Esophagus squamous epithelium (tissue), 5 donors: ENCODE data around the gene MPDU1. TPM values are rescaled to one million over a fixed set of nuclear protein-coding genes. Genes with fewer than 3 reads are reported as not detected.
A peak's percentile ranks its signal among the peaks of the same experiment; 100 is the strongest.
"Not testable (repeated sequence)": the region's sequence is repeated elsewhere in the genome, so short reads cannot be mapped to it uniquely, and the experiment has no call there.

Source experiments
- DNase-seq: peaks from one replicate; lab custom pipeline; 2025; lab: John Stamatoyannopoulos, UW
- H3K27ac ChIP-seq, 4 donors: fragments of 200-600 bp; sonication (generic); one replicate each; pipeline ENCODE4 v1.5.1; 2016 to 2019; ENCODE audit warnings: mild to moderate bottlenecking in 1 of 4
- H3K27me3 ChIP-seq, 4 donors: fragments of 200-600 bp; sonication (generic); 1 replicate in 3 of 4; 2 replicates in 1 of 4; pipeline versions ENCODE4 v1.5.1 to v1.6.0; 2017 to 2021; ENCODE audit warnings: antibody characterized with exemption in 1 of 4
- H3K36me3 ChIP-seq, 3 donors: fragments of 200-600 bp; sonication (generic); one replicate each; pipeline ENCODE4 v1.5.1; 2016 to 2019
- H3K4me1 ChIP-seq, 3 donors: fragments of 200-600 bp; sonication (generic); one replicate each; pipeline ENCODE4 v1.5.1; 2017 to 2019
- H3K4me3 ChIP-seq, 4 donors: fragments of 200-600 bp; sonication (generic); 1 replicate in 3 of 4; 2 replicates in 1 of 4; pipeline ENCODE4 v1.5.1; 2016 to 2019; ENCODE audit warnings: mild to moderate bottlenecking in 2 of 4, moderate library complexity in 1 of 4
- H3K9me3 ChIP-seq, 3 donors: fragments of 200-600 bp; sonication (generic); one replicate each; pipeline ENCODE4 v1.5.1; 2016 to 2019
- POLR2A ChIP-seq, 4 donors: fragments of 450-650 bp; IDR thresholded peaks; one replicate each; pipeline ENCODE4 v1.6.1; 2017; ENCODE audit warnings: antibody characterized with exemption in 4 of 4, mild to moderate bottlenecking in 4 of 4, moderate library complexity in 3 of 4
- WGBS, 2 donors: methylation state at CpG; one replicate each; pipeline ENCODE4 v1.1.5; 2018; 5-methylcytosine and 5-hydroxymethylcytosine counted together
- intact Hi-C: fragments of 100-400 bp; cut with DNase I; formaldehyde crosslinking; loops from one replicate; pipeline ENCODE4 v1.15.0; 2022
- total RNA-seq, 4 donors: library from RNA; depleted of rRNA; stranded (reverse); fragments of >200 nt; gene quantifications; one replicate each; pipeline ENCODE4 v1.1.0, GENCODE V29; 2016
- TF ChIP-seq, protein P1 (sequence below), 6 experiments: fragments of 450-650 bp in 4 of 6; fragments of 200-600 bp in 2 of 6; sonication (generic) in 2 of 6; IDR thresholded peaks; one replicate each; pipeline ENCODE4 v1.5.1; 2016 to 2019; ENCODE audit warnings: antibody characterized with exemption in 6 of 6, mild to moderate bottlenecking in 4 of 6, moderate library complexity in 4 of 6
- donor health status: DM: yes; HTN: yes; CAD: no.

MPDU1 gene
- total RNA-seq, 4 donors from 2014 or later = 69.3 to 123 (median 100) TPM

DNA sequence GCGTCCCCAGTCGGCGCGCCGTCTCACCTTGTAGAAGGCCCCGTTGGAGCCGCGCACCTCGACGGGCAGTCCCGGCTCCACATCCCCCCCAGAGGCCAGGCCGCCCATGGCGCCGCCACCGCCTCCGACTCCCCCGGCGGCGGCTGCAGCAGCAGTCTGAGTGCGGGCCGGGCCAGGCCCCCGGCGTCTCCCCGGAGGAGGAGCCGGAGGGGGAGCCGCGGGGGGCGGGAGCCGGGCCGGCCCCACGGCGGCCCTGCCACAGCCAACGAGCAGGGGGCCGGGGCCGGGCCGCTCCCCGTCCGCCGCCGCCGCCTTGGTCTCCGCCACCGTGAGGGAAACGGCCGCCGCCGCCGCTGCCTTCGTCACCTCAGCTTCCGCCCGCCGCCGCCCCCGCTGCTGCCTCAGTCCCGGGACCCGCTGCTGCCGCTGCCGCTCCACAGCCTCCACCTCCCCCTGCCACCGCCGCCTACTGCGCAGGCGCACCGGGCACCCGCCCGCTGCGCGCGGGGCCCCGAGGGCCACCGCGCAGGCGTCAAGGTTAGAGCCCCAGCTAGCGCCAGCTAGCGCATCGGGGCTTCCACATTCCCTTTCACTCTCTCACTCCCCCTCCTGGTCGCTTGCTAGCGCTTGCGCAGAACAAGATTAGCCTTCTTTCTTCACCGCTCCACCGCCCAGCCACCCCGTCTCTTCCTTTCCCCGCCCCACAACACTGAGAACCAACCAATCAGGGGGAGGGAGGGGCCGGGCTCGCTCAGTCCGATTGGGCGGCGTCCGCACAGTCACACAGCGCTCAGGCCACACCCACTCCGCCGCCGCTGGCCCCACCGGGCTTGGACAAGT, 31.0 kb downstream of the MPDU1 start, which contains the start of gene FXR2:
TSS of gene FXR2 (minus strand) at position 473 of the 840 bp plus-strand sequence. CDS start at position 108, 365 bp downstream.
- Histone ChIP-seq H3K4me3 (peak within 1 kb of the TSS; percentile 81 to 96 (median 86)), H3K36me3 (peaks cover 0 to 11% (median 0%) of the 10 kb centered on the region in 3 donors), H3K27me3 (no peaks in the 10 kb centered on the region), H3K9me3 (no peaks in the 10 kb centered on the region), H3K4me1 (peaks cover 21 to 52% (median 27%) of the 10 kb centered on the region in 3 donors), H3K27ac (peak within 1 kb of the TSS; percentile 92 to 100 (median 98))
- intact Hi-C loops = no loop called here
- peak in 3 of 4 donors; percentile 86 to 94 (median 89) for TF ChIP-seq POLR2A (IDR thresholded peaks at IDR 0.05)
- TF ChIP-seq, protein P1, sequence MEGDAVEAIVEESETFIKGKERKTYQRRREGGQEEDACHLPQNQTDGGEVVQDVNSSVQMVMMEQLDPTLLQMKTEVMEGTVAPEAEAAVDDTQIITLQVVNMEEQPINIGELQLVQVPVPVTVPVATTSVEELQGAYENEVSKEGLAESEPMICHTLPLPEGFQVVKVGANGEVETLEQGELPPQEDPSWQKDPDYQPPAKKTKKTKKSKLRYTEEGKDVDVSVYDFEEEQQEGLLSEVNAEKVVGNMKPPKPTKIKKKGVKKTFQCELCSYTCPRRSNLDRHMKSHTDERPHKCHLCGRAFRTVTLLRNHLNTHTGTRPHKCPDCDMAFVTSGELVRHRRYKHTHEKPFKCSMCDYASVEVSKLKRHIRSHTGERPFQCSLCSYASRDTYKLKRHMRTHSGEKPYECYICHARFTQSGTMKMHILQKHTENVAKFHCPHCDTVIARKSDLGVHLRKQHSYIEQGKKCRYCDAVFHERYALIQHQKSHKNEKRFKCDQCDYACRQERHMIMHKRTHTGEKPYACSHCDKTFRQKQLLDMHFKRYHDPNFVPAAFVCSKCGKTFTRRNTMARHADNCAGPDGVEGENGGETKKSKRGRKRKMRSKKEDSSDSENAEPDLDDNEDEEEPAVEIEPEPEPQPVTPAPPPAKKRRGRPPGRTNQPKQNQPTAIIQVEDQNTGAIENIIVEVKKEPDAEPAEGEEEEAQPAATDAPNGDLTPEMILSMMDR (IDR thresholded peaks at IDR 0.05) = peak; percentile 38 to 89 (median 72)
- peak; percentile 96 for DNase-seq
- WGBS, 2 donors = 0 to 1% methylated on average over 22 to 31 of the region's 93 CpGs

DNA sequence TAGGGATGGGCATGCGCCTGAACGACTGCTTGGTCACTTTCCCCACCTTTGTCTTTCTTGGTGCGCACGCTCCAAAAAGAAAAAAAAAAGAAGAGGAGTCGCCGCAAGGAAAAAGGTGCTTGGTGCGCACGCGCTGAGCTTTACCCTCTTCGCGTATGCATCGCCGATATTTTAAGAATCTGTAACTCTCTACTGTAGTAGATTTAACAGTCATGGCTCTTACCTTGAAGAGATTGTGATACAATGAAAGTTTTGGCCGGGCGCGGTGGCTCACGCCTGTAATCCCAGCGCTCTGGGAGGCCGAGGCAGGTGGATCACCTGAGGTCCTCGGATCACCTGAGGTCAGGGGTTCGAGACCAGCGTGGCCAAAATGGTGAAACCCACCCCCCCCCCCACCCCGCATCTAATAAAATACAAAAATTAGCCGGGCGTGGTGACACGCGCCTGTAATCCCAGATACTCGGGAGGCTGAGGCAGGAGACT, 31.7 kb downstream of the MPDU1 start:
- WGBS, 2 donors = 5% methylated on average over 26 to 28 of the region's 28 CpGs
- intact Hi-C loops = no loop called here
- peak overlapping the region; percentile 92 to 100 (median 98) for H3K27ac ChIP-seq
- H3K4me3 ChIP-seq = peak overlapping the region; percentile 21 to 96 (median 82)
- H3K27me3 ChIP-seq = no peaks in the 10 kb centered on the region
- no peak for DNase-seq
- H3K9me3 ChIP-seq = no peaks in the 10 kb centered on the region
- peaks cover 21 to 45% (median 27%) of the 10 kb centered on the region in 3 donors for H3K4me1 ChIP-seq
- H3K36me3 ChIP-seq = peaks cover 0 to 7% (median 0%) of the 10 kb centered on the region in 3 donors
- TF ChIP-seq, protein P1 (IDR thresholded peaks at IDR 0.05) = no peak
- no peak for TF ChIP-seq POLR2A (IDR thresholded peaks at IDR 0.05)

DNA sequence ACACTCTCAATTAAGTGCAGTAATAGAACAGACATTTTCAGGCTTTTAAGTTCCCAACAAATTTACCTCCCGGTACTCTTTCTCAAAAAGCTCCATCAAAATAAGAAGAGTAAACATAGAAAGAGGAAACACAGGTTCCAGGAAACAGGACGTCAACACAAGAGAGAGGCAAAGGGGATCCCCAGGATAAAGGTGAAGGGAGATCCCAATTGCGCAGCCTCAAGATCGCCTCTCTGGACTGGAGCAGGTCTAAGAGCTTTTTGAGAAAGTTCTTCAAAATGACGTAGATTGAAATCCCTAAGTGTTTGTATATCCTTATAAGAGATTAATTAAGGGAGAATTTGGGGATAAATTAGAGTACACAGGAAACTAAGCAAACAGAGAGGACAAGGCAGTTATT, 35.0 kb downstream of the MPDU1 start:
- intact Hi-C loops = no loop called here
- Histone ChIP-seq H3K36me3 (no peaks in the 10 kb centered on the region), H3K4me3 (no peak overlapping the region), H3K9me3 (no peaks in the 10 kb centered on the region), H3K27ac (no peak overlapping the region), H3K27me3 (no peaks in the 10 kb centered on the region), H3K4me1 (peaks cover 3 to 12% (median 11%) of the 10 kb centered on the region in 3 donors)
- WGBS, 2 donors = 62 to 70% methylated on average over 5 of the region's 5 CpGs
- no peak for DNase-seq
- TF ChIP-seq POLR2A (IDR thresholded peaks at IDR 0.05) = no peak
- TF ChIP-seq, protein P1 (IDR thresholded peaks at IDR 0.05) = no peak

DNA sequence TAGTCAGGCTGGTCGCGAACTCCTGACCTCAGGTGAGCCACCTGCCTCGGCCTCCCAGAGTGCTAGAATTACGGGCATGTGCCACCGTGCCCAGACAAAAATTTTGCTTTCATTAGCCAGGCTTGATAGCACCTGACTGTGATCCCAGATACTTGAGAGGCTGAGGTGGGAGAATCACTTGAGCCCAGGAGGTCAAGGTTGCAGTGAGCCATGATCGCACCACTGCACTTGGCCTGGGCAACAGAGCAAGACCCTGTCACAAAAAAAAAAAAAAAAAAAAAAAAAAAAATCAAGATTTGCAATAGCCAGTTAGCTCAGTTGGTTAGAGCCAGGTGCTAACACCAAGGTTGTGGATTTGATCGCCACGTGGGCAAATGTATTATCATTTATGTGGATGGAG, 37.2 kb downstream of the MPDU1 start:
- Histone ChIP-seq H3K27ac (no peak overlapping the region), H3K9me3 (no peaks in the 10 kb centered on the region), H3K36me3 (peaks cover 0 to 9% (median 0%) of the 10 kb centered on the region in 3 donors), H3K4me1 (no peaks in the 10 kb centered on the region), H3K4me3 (no peak overlapping the region), H3K27me3 (no peaks in the 10 kb centered on the region)
- TF ChIP-seq, protein P1 (IDR thresholded peaks at IDR 0.05) = no peak
- TF ChIP-seq POLR2A (IDR thresholded peaks at IDR 0.05) = no peak
- 68 to 83% methylated on average over 8 of the region's 8 CpGs for WGBS, 2 donors
- DNase-seq = no peak
- intact Hi-C loops = no loop called here

DNA sequence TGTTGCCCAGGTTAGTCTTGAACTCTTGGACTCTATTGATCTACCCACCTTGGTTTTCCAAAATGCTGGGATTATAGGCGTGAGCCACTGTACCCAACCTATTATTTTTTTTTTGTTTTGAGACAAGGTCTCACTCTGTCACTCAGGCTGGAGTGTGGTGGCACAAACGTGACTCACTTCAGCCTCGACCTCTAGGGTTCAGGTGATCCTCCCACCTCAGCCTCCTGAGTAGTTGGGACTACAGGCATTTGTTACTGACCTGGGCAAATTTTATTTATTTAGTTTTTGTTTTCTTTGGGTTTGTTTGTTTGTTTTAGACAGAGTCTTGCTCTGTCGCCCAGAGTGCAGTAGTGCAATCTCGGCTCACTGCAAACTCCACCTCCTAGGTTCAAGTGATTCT, 40.0 kb downstream of the MPDU1 start:
- no peak for DNase-seq
- H3K36me3 ChIP-seq = peaks cover 0 to 15% (median 0%) of the 10 kb centered on the region in 3 donors
- no peaks in the 10 kb centered on the region for H3K27me3 ChIP-seq
- H3K27ac ChIP-seq = no peak overlapping the region
- WGBS, 2 donors = 58 to 80% methylated on average over 4 to 5 of the region's 5 CpGs
- TF ChIP-seq, protein P1 (IDR thresholded peaks at IDR 0.05) = no peak
- TF ChIP-seq POLR2A (IDR thresholded peaks at IDR 0.05) = no peak
- H3K9me3 ChIP-seq = no peaks in the 10 kb centered on the region
- H3K4me1 ChIP-seq = peaks cover 8 to 19% (median 9%) of the 10 kb centered on the region in 3 donors
- no peak overlapping the region for H3K4me3 ChIP-seq
- intact Hi-C loops = no loop called here

DNA sequence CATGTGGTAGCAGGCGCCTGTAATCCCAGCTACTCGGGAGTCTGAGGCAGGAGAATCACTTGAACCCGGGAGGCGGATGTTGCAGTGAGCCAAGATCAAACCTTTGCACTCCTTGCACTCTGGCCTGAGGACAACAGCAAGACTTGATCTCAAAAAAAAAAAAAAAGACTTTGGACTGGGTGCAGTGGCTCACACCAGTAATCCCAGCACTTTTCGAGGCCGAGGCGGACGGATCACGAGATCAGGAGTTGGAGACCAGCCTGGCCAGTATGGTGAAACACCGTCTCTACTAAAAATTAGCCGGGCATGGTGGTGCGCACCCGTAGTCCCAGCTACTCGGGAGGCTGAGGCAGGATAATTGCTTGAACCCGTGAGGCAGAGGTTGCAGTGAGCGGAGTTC, 42.1 kb downstream of the MPDU1 start:
- Histone ChIP-seq H3K36me3 (peaks cover 0 to 15% (median 0%) of the 10 kb centered on the region in 3 donors), H3K4me1 (peaks cover 8 to 19% (median 9%) of the 10 kb centered on the region in 3 donors)
- H3K9me3 ChIP-seq, H3K27ac ChIP-seq, H3K27me3 ChIP-seq, intact Hi-C loops, H3K4me3 ChIP-seq, DNase-seq: not testable (repeated sequence)
- 93 to 96% methylated on average over 15 to 16 of the region's 16 CpGs for WGBS, 2 donors
